HCT116 (cell line): ENCODE results near the gene B3GALNT2. TPM values are rescaled to one million over a fixed set of nuclear protein-coding genes. Genes with fewer than 3 reads are reported as not detected.

Experiments
- ATAC-seq: fragments of 200-7000 bp; cut with Tn5 transposase; 2 replicates; pipeline ENCODE4 v1.9.1; 2020; ENCODE audit warnings: mild to moderate bottlenecking, moderate library complexity
- BruUV-seq: library from RNA; stranded (reverse); fragments of 400-500 nt; replicated peaks from 2 replicates; lab custom pipeline; 2021; lab: Mats Ljungman, UMichigan
- CTCF ChIA-PET: fragments of 300-600 bp; sonication (Branson Sonifier 250); formaldehyde crosslinking; loops from one replicate; lab custom pipeline; 2021; ENCODE audit warnings: antibody characterized with exemption; lab: Charles Lee
- POLR2A ChIA-PET: fragments of 300-600, 350-600 bp; sonication (Branson Sonifier 250); formaldehyde crosslinking; loops from one replicate; lab custom pipeline; 2021; ENCODE audit warnings: antibody characterized with exemption; lab: Charles Lee
- RAD21 ChIA-PET, 2 experiments: fragments of 300-600 bp; sonication (Branson Sonifier 250); formaldehyde crosslinking; loops; one replicate each; lab custom pipeline; 2023; ENCODE audit warnings: low total read pairs in 2 of 2; ENCODE audit not compliant: uncharacterized antibody in 2 of 2, unreplicated experiment in 2 of 2, low non-redundant PET in 1 of 2; lab: Charles Lee
- DNase-seq: peaks from one replicate; pipeline ENCODE4 v3.0.0-alpha.2; 2010; ENCODE audit warnings: low read depth, low spot score
- H2AFZ ChIP-seq: fragments of 200-600 bp; shearing (Covaris generic), sonication (generic); 2 replicates; pipeline ENCODE4 v1.6.1; 2017; ENCODE audit warnings: low read depth, mixed run types, mixed read lengths, antibody characterized with exemption, low read length; ENCODE audit not compliant: poor library complexity, severe bottlenecking
- H3K27ac ChIP-seq: 2 replicates; pipeline ENCODE4 v1.5.1; 2012; ENCODE audit warnings: low read depth, low read length
- H3K27me3 ChIP-seq: fragments of 200-600 bp; sonication (generic); 2 replicates; pipeline ENCODE4 v1.6.1; 2016; ENCODE audit warnings: mixed run types, low read length, mixed read lengths; ENCODE audit not compliant: insufficient read depth
- H3K36me3 ChIP-seq, 2 experiments: fragments of 200-500 bp in 1 of 2; fragments of 200-600 bp in 1 of 2; sonication (Bioruptor generic) in 1 of 2; sonication (generic) in 1 of 2; 2 replicates each; pipeline versions ENCODE4 v1.5.1 to v1.6.1; 2014 to 2016; ENCODE audit warnings: low read length in 2 of 2, inconsistent platforms in 1 of 2, mixed read lengths in 1 of 2, mixed run types in 1 of 2; ENCODE audit not compliant: insufficient read depth in 2 of 2, control insufficient read depth in 1 of 2
- H3K4me1 ChIP-seq, 2 experiments: fragments of 200-600 bp in 1 of 2; sonication (generic) in 1 of 2; 2 replicates each; pipeline versions ENCODE4 v1.5.1 to v1.6.1; 2012 to 2017; ENCODE audit warnings: low read length in 2 of 2, inconsistent platforms in 1 of 2, mild to moderate bottlenecking in 1 of 2, mixed read lengths in 1 of 2, mixed run types in 1 of 2, moderate library complexity in 1 of 2; ENCODE audit not compliant: insufficient read depth in 2 of 2, control insufficient read depth in 1 of 2
- H3K4me2 ChIP-seq: fragments of 200-600 bp; sonication (generic); 2 replicates; pipeline ENCODE4 v1.6.1; 2017; ENCODE audit warnings: mixed run types, low read length, mixed read lengths
- H3K4me3 ChIP-seq, 2 experiments: fragments of 200-600 bp in 1 of 2; sonication (generic) in 1 of 2; replicated peaks in 1 of 2; 2 replicates each; pipeline ENCODE4 v1.5.1; 2011 to 2016; ENCODE audit warnings: low read length in 2 of 2, control low read depth in 1 of 2, low read depth in 1 of 2, mild to moderate bottlenecking in 1 of 2, mixed read lengths in 1 of 2, mixed run types in 1 of 2
- H3K79me2 ChIP-seq: fragments of 200-600 bp; sonication (generic); 2 replicates; pipeline ENCODE4 v1.6.1; 2017; ENCODE audit warnings: mild to moderate bottlenecking, mixed run types, low read length, moderate library complexity, mixed read lengths; ENCODE audit not compliant: insufficient read depth
- H3K9ac ChIP-seq: fragments of 200-600 bp; sonication (generic); 2 replicates; pipeline ENCODE4 v1.6.1; 2016; ENCODE audit warnings: low read length, mixed read lengths
- H3K9me2 ChIP-seq: fragments of 200-600 bp; sonication (generic), shearing (Covaris generic); 2 replicates; pipeline ENCODE4 v1.6.1; 2017; ENCODE audit warnings: mixed run types, mild to moderate bottlenecking, moderate library complexity; ENCODE audit not compliant: insufficient read depth
- H3K9me3 ChIP-seq, 2 experiments: fragments of 200-500 bp in 1 of 2; fragments of 200-600 bp in 1 of 2; sonication (Bioruptor generic) in 1 of 2; sonication (generic) in 1 of 2; 2 replicates each; pipeline ENCODE4 v1.6.1; 2014 to 2017; ENCODE audit warnings: low read length in 2 of 2, mixed read lengths in 2 of 2, inconsistent platforms in 1 of 2, low read depth in 1 of 2, mild to moderate bottlenecking in 1 of 2, mixed run types in 1 of 2, moderate library complexity in 1 of 2; ENCODE audit not compliant: control insufficient read depth in 1 of 2, insufficient read depth in 1 of 2
- H4K20me1 ChIP-seq: fragments of 200-600 bp; sonication (generic), shearing (Covaris generic); 2 replicates; pipeline ENCODE4 v1.6.1; 2017; ENCODE audit warnings: mixed run types, mild to moderate bottlenecking, moderate library complexity; ENCODE audit not compliant: insufficient read depth
- CBX3 ChIP-seq: IDR thresholded peaks from 2 replicates; pipeline ENCODE4 v1.6.1; 2012; ENCODE audit warnings: low read depth
- CEBPB ChIP-seq: IDR thresholded peaks from 2 replicates; pipeline ENCODE4 v1.6.1; 2012; ENCODE audit warnings: low read depth
- EGR1 ChIP-seq: IDR thresholded peaks from 2 replicates; pipeline ENCODE4 v1.6.1; 2012; ENCODE audit warnings: low read depth
- ELF1 ChIP-seq: IDR thresholded peaks from 2 replicates; pipeline ENCODE4 v1.6.1; 2012; ENCODE audit warnings: low read depth, borderline replicate concordance
- EZH2phosphoT487 ChIP-seq: fragments of 200-600 bp; IDR thresholded peaks from 2 replicates; pipeline ENCODE4 v1.6.1; 2018; ENCODE audit warnings: antibody characterized with exemption, borderline replicate concordance
- FOSL1 ChIP-seq: IDR thresholded peaks from 2 replicates; pipeline ENCODE4 v1.6.1; 2012; ENCODE audit warnings: low read depth
- JUND ChIP-seq: IDR thresholded peaks from 2 replicates; pipeline ENCODE4 v1.6.1; 2012
- SIN3A ChIP-seq: IDR thresholded peaks from 2 replicates; pipeline ENCODE4 v1.6.1; 2012; ENCODE audit warnings: low read depth
- SP1 ChIP-seq: IDR thresholded peaks from 2 replicates; pipeline ENCODE4 v1.6.1; 2012; ENCODE audit warnings: low read depth
- TCF7L2 ChIP-seq: IDR thresholded peaks from 2 replicates; pipeline ENCODE4 v1.7.0; 2011; ENCODE audit warnings: borderline replicate concordance, inconsistent platforms; ENCODE audit not compliant: insufficient read depth, insufficient read length; ENCODE audit errors: extremely low read depth
- YY1 ChIP-seq: IDR thresholded peaks from 2 replicates; pipeline ENCODE4 v1.6.1; 2011; ENCODE audit warnings: low read length, low read depth, moderate library complexity, mild to moderate bottlenecking; ENCODE audit not compliant: insufficient replicate concordance; ENCODE audit errors: extremely low read depth
- ZBTB33 ChIP-seq: IDR thresholded peaks from 2 replicates; pipeline ENCODE4 v1.6.1; 2011; ENCODE audit warnings: mild to moderate bottlenecking, low read length, moderate library complexity; ENCODE audit not compliant: insufficient replicate concordance; ENCODE audit errors: extremely low read depth
- ZFX ChIP-seq: fragments of 450-650 bp; IDR thresholded peaks from 2 replicates; pipeline ENCODE4 v1.6.1; 2017
- intact Hi-C: fragments of 100-400 bp; cut with micrococcal nuclease; formaldehyde crosslinking; loops from 2 replicates; pipeline ENCODE4 v1.10.0; 2022
- total RNA-seq: library from RNA; stranded (reverse); gene quantifications from one replicate; pipeline ENCODE4 v1.2.1, GENCODE V29; 2021; ENCODE audit not compliant: unreplicated experiment

Gene B3GALNT2
- total RNA-seq, 1 experiment from 2014 or later = 36.8 TPM

GRCh38 chr1:235504494-235505222 lies 406 bp upstream of the B3GALNT2 start (continued):
- TF ChIP-seq YY1 (peak; percentile 70), SP1 (peak; percentile 81), ELF1 (no peak; the same call in 1 of the 2 replicates), EGR1 (peak; percentile 99), EZH2phosphoT487 (no peak), FOSL1 (peak; percentile 81), CEBPB (no peak), CBX3 (peak; percentile 74; the same call in 1 of the 2 replicates), ZFX (no peak), SIN3A (peak; percentile 94), ZBTB33 (no peak)
- TF ChIP-seq, all 23 proteins: peak for 13

- Histone ChIP-seq H3K36me3 (no peaks in the 10 kb centered on the region), H3K4me1 (peaks cover 10 to 38% of the 10 kb centered on the region in 2 experiments; a peak in 3 of 4 replicates), H2AFZ (no peak overlapping the region), H3K27me3 (no peaks in the 10 kb centered on the region), H3K79me2 (peaks cover 52% of the 10 kb centered on the region), H3K4me3 (peak overlapping the region; percentile 75 to 80), H3K9ac (peak overlapping the region; percentile 99), H3K27ac (peak overlapping the region; percentile 99), H4K20me1 (peaks cover 6% of the 10 kb centered on the region; the same call in 1 of the 2 replicates), H3K9me2 (no peaks in the 10 kb centered on the region), H3K4me2 (peak overlapping the region; percentile 84), H3K9me3 (no peaks in the 10 kb centered on the region)
- BruUV-seq = TSS peak; percentile 63
- ChIA-PET RAD21 (interaction anchor here in 1 of 2 experiments (1.1 kb wide), 1 partner anchor 279 kb away, joined by 3 read pairs; no protein-coding TSS in a partner anchor), POLR2A (interaction anchor here (0.9 to 1.3 kb wide), 5 partner anchors 9 to 414 kb away, joined by 3 to 5 read pairs (median 3); no protein-coding TSS in a partner anchor), CTCF (interaction anchor here (0.6 to 2.5 kb wide), 14 partner anchors 9 to 468 kb away, joined by 3 to 25 read pairs (median 4); no protein-coding TSS in a partner anchor)
- ATAC-seq = no peak
- intact Hi-C loops = loop anchor here (2.0 kb wide), 2 partner anchors 137 to 175 kb away; partner anchors contain the start of genes ARID4B, GGPS1 and TBCE
- DNase-seq = no peak
- TF ChIP-seq JUND (no peak), TCF7L2 (peak; percentile 6)
- TF ChIP-seq, all 23 proteins: peak for 1
These were observed 690 bp downstream of the B3GALNT2 start for GRCh38 chr1:235503403-235504121.
